Measurements from ENCODE around the gene LPGAT1.
"Not testable (repeated sequence)": the region's sequence is repeated elsewhere in the genome, so short reads cannot be mapped to it uniquely, and the experiment has no call there.

The LPGAT1 gene

DNA sequence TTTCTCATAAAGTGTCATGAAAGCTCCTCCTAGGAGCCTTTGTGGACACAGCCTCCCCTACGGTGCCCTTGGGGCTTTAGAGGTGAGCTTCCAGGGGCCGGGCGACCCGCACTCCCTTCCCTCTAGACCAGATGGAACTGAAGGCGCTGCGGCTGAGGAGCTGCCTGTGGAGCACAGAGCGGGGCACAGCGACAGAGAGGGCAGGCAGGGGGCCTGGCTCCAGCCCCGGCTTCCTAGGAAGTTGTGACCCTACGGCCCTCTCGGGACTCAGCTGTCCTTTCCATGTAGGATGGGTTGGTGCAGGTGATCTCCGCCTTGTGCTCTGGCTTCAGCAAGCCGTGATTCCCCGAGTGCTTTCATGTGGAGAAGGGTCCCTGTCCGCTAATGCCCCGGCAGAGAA lies 131.5 kb downstream of the LPGAT1 start:
- DNase-seq: no peak

- DNase-seq: peak; percentile 51 to 68 (median 54)
Observed at GRCh38 chr1:211698161-211699026, 132.2 kb downstream of the LPGAT1 start.

- DNase-seq: no peak
Observed at GRCh38 chr1:211697356-211697755, 133.2 kb downstream of the LPGAT1 start.

- DNase-seq: no peak
Observed at GRCh38 chr1:211695135-211695816, 135.3 kb downstream of the LPGAT1 start.

- DNase-seq: not testable (repeated sequence)
Observed at GRCh38 chr1:211693911-211694310, 136.7 kb downstream of the LPGAT1 start.
